Testis (tissue), 5 donors: ENCODE measurements around the gene NDFIP1. TPM values are rescaled to one million over a fixed set of nuclear protein-coding genes. Genes with fewer than 3 reads are reported as not detected.

Source experiments
- DNase-seq: peaks from one replicate; pipeline ENCODE4 v3.0.0-alpha.2; 2019
- H3K27ac ChIP-seq, 2 donors: fragments of 200-600 bp; sonication (generic); one replicate each; pipeline ENCODE4 v1.5.1; 2019
- H3K27me3 ChIP-seq: fragments of 200-600 bp; sonication (generic); one replicate; pipeline ENCODE4 v1.5.1; 2019
- H3K36me3 ChIP-seq: fragments of 200-600 bp; sonication (generic); one replicate; pipeline ENCODE4 v1.5.1; 2017; ENCODE audit warnings: low read depth; ENCODE audit errors: missing control alignments
- H3K4me1 ChIP-seq: fragments of 200-600 bp; sonication (generic); one replicate; pipeline ENCODE4 v1.5.1; 2019
- H3K4me3 ChIP-seq, 2 donors: fragments of 200-600 bp; sonication (generic); one replicate each; pipeline ENCODE4 v1.5.1; 2017 to 2019
- H3K9me3 ChIP-seq: fragments of 200-600 bp; sonication (generic); one replicate; pipeline ENCODE4 v1.5.1; 2017
- POLR2A ChIP-seq: fragments of 450-650 bp; IDR thresholded peaks from one replicate; pipeline ENCODE4 v1.6.1; 2017; ENCODE audit warnings: antibody characterized with exemption, mild to moderate bottlenecking, moderate library complexity
- WGBS, 2 donors: methylation state at CpG; one replicate each; pipeline ENCODE4 v1.1.5; 2018; 5-methylcytosine and 5-hydroxymethylcytosine counted together
- intact Hi-C: fragments of 100-400 bp; cut with DNase I; formaldehyde crosslinking; loops from one replicate; pipeline ENCODE4 v1.15.1; 2023; ENCODE audit warnings: low total_unique reads
- long read RNA-seq, 2 donors: transcript quantifications; one replicate each; lab custom pipeline, GENCODE V29; 2026
- polyA plus RNA-seq: library from polyadenylated mRNA; stranded (reverse); fragments of 350-450 nt; fragmentation: Illumina TruSeq; extraction: RNeasy Lipid Tissue Mini Kit (QIAGEN cat#74804); gene quantifications from one replicate; pipeline ENCODE4 v1.2.3, GENCODE V29; 2014; ENCODE audit warnings: low read depth, low replicate concordance; ENCODE audit not compliant: insufficient read depth
- total RNA-seq, 2 donors: library from RNA; depleted of rRNA; stranded (reverse); fragments of >200 nt; gene quantifications; one replicate each; pipeline ENCODE4 v1.2.3, GENCODE V29; 2016
- TF ChIP-seq, protein P1 (sequence below), 3 experiments: fragments of 450-650 bp in 2 of 3; fragments of 200-600 bp in 1 of 3; sonication (generic) in 1 of 3; IDR thresholded peaks; one replicate each; pipeline ENCODE4 v1.5.1; 2016 to 2019; ENCODE audit warnings: antibody characterized with exemption in 3 of 3, mild to moderate bottlenecking in 2 of 3, moderate library complexity in 1 of 3

Gene NDFIP1, protein sequence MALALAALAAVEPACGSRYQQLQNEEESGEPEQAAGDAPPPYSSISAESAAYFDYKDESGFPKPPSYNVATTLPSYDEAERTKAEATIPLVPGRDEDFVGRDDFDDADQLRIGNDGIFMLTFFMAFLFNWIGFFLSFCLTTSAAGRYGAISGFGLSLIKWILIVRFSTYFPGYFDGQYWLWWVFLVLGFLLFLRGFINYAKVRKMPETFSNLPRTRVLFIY
- 100 to 1,000 TPM; 292 to 319 TPM for total RNA-seq
- polyA plus RNA-seq: 88.7 TPM
- long read RNA-seq, donor 1, full-length matches to known transcripts: 206 of 545 reads
- long read RNA-seq, donor 1, partial matches to known transcripts: 339 of 545 reads
- long read RNA-seq, donor 1, other reads (novel, unspliced or antisense): 0 of 545 reads
- long read RNA-seq, donor 2, full-length matches to known transcripts: 183 of 298 reads
- long read RNA-seq, donor 2, partial matches to known transcripts: 108 of 298 reads
- long read RNA-seq, donor 2, other reads (novel, unspliced or antisense): 7 of 298 reads

DNA sequence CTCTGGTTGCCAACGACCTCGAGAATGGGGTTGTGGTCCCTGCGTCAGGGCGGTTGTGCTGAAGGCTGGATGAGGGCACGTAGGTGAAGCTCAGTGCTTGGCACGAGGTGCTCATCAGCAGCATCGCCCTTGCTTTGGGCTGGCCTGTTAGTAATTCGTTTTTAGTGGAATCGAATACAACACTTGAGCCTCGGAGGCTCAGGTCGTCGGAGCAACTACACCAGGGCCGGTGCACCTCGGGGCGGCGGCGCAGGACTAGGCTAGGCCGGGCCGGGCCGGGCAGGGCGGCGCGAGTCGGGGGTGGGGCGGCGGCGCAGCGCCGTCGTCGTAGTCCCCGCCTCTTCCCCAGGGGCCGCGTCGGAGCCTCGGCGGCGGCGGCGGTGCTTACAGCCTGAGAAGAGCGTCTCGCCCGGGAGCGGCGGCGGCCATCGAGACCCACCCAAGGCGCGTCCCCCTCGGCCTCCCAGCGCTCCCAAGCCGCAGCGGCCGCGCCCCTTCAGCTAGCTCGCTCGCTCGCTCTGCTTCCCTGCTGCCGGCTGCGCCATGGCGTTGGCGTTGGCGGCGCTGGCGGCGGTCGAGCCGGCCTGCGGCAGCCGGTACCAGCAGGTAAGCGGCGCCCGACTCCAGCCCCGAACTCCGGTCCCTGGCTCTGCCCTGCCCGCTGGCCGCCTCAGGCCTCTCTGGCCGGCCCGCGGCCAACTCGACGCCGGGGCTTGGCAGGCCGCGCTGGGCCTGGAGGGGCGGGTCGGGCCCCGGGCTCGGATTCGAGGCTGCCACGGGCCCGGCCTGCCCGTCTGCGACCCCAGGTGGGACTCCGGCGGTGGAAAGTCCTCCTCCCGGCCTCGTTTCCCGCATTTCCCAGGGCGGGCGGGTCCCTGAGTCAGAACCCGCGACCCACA is at the start of gene NDFIP1:
Gene NDFIP1, plus strand, starts transcription at position 348 of the 899 bp plus-strand sequence. Its CDS starts 196 bp downstream, at position 544.
- H3K27me3 ChIP-seq: no peaks in the 10 kb centered on the region
- peak within 1 kb of the TSS; percentile 87 to 88 for H3K4me3 ChIP-seq
- intact Hi-C loops: no loop called here
- WGBS, 2 donors: 3 to 8% methylated on average over 18 to 48 of the region's 103 CpGs
- H3K4me1 ChIP-seq: peaks cover 38% of the 10 kb centered on the region
- no peaks in the 10 kb centered on the region for H3K36me3 ChIP-seq
- H3K27ac ChIP-seq: peak within 1 kb of the TSS; percentile 99
- peak; percentile 36 for TF ChIP-seq POLR2A
- TF ChIP-seq, protein P1, sequence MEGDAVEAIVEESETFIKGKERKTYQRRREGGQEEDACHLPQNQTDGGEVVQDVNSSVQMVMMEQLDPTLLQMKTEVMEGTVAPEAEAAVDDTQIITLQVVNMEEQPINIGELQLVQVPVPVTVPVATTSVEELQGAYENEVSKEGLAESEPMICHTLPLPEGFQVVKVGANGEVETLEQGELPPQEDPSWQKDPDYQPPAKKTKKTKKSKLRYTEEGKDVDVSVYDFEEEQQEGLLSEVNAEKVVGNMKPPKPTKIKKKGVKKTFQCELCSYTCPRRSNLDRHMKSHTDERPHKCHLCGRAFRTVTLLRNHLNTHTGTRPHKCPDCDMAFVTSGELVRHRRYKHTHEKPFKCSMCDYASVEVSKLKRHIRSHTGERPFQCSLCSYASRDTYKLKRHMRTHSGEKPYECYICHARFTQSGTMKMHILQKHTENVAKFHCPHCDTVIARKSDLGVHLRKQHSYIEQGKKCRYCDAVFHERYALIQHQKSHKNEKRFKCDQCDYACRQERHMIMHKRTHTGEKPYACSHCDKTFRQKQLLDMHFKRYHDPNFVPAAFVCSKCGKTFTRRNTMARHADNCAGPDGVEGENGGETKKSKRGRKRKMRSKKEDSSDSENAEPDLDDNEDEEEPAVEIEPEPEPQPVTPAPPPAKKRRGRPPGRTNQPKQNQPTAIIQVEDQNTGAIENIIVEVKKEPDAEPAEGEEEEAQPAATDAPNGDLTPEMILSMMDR (IDR thresholded peaks at IDR 0.05): peak in 1 of 3 experiments; percentile 7
- H3K9me3 ChIP-seq: no peaks in the 10 kb centered on the region
- DNase-seq: peak; percentile 83

DNA sequence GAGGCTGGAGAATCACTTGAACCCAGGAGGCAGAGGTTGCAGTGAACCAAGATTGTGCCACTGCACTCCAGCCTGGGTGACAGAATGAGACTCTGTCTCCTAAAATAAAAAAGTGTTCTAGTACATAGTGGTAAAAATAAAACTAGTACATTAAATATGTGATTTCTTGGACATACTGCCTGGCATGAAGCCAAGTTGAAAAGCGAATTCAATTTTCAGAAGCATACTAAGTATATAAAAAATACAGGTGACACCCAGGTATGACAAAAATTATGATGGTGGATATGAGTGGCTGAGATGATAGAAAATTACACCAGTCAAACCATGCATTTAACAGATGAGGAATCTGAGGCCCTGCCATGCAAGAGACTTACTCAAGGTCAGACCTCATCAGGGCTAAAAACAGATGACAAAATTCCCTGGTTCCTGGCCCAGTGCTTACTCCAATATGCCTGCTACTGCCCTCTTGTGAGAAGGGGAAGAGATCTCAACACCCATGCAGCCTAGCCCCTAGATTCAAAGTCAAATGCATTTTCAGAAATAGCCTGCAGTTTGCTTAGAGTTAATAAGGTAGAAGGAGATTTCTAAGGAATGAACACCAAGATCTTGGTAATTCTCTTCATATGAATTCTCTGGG is 49.2 kb upstream of the NDFIP1 start:
- peak; percentile 32 for DNase-seq
- Histone ChIP-seq H3K36me3 (no peaks in the 10 kb centered on the region), H3K27me3 (no peaks in the 10 kb centered on the region), H3K4me3 (no peak overlapping the region), H3K4me1 (peaks cover 19% of the 10 kb centered on the region), H3K27ac (no peak overlapping the region), H3K9me3 (no peaks in the 10 kb centered on the region)
- TF ChIP-seq POLR2A: no peak
- TF ChIP-seq, protein P1 (IDR thresholded peaks at IDR 0.05): no peak
- intact Hi-C loops: no loop called here
- WGBS, 2 donors: 74 to 89% methylated on average over 1 of the region's 1 CpG

DNA sequence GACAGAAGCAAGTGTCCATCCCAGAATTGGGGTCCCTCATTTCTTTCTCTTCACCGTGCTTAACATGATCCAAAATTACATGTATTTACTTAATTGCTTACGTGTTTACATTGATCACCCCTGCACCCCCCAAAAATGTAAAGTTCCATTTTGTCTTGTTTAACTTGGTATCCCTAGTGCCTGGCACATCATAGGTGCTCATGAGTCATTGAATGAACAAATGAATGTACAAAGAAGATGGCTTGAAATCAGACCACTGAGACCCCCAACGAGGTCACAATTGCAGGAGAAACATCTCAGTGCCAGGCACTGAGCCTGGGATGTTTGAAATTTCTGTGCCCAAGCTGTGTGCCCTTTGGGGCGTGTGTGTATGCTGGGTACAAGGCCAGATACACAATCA is 45.2 kb upstream of the NDFIP1 start:
- intact Hi-C loops: no loop called here
- Histone ChIP-seq H3K36me3 (no peaks in the 10 kb centered on the region), H3K27me3 (no peaks in the 10 kb centered on the region), H3K27ac (peak overlapping the region; percentile 46 to 60), H3K9me3 (no peaks in the 10 kb centered on the region), H3K4me1 (peaks cover 19% of the 10 kb centered on the region), H3K4me3 (no peak overlapping the region)
- DNase-seq: no peak
- 74 to 82% methylated on average over 4 of the region's 4 CpGs for WGBS, 2 donors
- TF ChIP-seq, protein P1 (IDR thresholded peaks at IDR 0.05): no peak
- TF ChIP-seq POLR2A: no peak

DNA sequence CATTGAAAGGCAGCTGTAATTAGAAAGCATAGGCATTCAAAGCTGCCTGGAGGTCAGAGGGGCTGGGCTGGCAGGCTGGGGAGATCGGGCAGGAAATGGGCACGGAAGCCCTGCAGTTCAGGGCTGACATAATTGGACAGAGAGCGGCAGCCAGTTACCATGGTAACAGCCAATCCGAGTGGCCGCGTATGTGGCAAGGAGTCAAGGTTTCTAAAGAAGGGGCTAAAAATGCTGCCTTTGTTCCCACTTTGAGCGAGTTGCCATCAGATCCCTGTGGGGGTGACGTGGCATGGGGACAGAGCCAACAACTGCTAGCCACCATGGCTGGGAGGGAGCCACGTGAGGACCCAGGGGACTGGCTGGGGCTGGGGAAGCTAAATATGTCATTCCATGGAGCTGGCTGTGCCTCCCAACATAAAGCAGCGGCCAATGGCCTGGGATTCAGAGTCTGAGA is 44.7 kb upstream of the NDFIP1 start:
- 23 to 42% methylated on average over 8 to 10 of the region's 10 CpGs for WGBS, 2 donors
- no peaks in the 10 kb centered on the region for H3K36me3 ChIP-seq
- no peaks in the 10 kb centered on the region for H3K27me3 ChIP-seq
- H3K4me1 ChIP-seq: peaks cover 19% of the 10 kb centered on the region
- intact Hi-C loops: no loop called here
- TF ChIP-seq, protein P1 (IDR thresholded peaks at IDR 0.05): no peak
- TF ChIP-seq POLR2A: no peak
- H3K27ac ChIP-seq: peak overlapping the region; percentile 46 to 60
- DNase-seq: peak; percentile 93
- H3K9me3 ChIP-seq: no peaks in the 10 kb centered on the region
- no peak overlapping the region for H3K4me3 ChIP-seq
